ENCODE measurements around the gene SPRR4. TPM values are rescaled to one million over a fixed set of nuclear protein-coding genes. Genes with fewer than 3 reads are reported as not detected.

The SPRR4 gene
- polyA plus RNA-seq, 1 donor from 2014 or later, result not detected

DNA sequence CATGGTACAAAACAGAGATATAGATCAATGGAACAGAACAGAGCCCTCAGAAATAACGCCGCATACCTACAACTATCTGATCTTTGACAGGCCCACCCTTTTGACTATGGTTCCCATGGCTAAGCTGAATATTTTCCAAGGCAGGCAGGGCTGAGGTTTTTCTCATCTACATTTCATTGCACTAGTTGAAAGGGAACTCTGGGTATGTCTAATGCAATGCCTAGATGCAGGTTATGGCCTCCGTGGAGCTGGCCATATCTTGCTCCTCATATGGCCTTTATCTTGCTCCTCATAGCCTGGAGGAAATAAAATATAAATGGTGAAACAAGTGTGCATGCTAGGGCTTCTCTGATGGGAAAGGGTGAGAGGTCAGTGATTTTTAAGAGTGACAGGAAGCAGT lies 12.9 kb upstream of the SPRR4 start:
- Histone ChIP-seq H3K27me3 (ENCODE audit: insufficient read depth, low read depth, low read length) (no peaks in the 10 kb centered on the region), H3K4me2 (ENCODE audit: low read length) (no peak overlapping the region), H3K9me3 (ENCODE audit: low read length) (no peaks in the 10 kb centered on the region), H3K27ac (ENCODE audit: low read length) (no peak overlapping the region), H2AFZ (ENCODE audit: low read depth, low read length) (no peak overlapping the region), H3K4me3 (ENCODE audit: low read length) (no peak overlapping the region), H4K20me1 (ENCODE audit: insufficient read depth) (no peaks in the 10 kb centered on the region), H3F3A (ENCODE audit: insufficient read depth, low read length, poor library complexity, severe bottlenecking) (no peaks in the 10 kb centered on the region), H3K79me2 (replicated peaks; ENCODE audit: insufficient read depth, low read length) (no peaks in the 10 kb centered on the region), H3K36me3 (ENCODE audit: insufficient read depth, low read length) (no peaks in the 10 kb centered on the region), H3K9ac (ENCODE audit: low read length) (no peak overlapping the region), H3K9me2 (ENCODE audit: insufficient read depth, low read length) (no peaks in the 10 kb centered on the region)
- TF ChIP-seq SMC3 (conservative IDR thresholded peaks at IDR 0.05; ENCODE audit: poor library complexity) (no peak), POLR2AphosphoS5 (IDR thresholded peaks at IDR 0.05) (no peak), EP300 (conservative IDR thresholded peaks at IDR 0.05; ENCODE audit: poor library complexity, severe bottlenecking) (no peak), TAF1 (IDR thresholded peaks at IDR 0.05; ENCODE audit: low read depth) (no peak), RAD21 (conservative IDR thresholded peaks at IDR 0.05) (no peak), MXI1 (conservative IDR thresholded peaks at IDR 0.05; ENCODE audit: poor library complexity, severe bottlenecking) (no peak), EZH2 (IDR thresholded peaks at IDR 0.05; ENCODE audit: borderline replicate concordance, insufficient read depth, low read length, poor library complexity, severe bottlenecking) (no peak)
- TF ChIP-seq, protein P1, sequence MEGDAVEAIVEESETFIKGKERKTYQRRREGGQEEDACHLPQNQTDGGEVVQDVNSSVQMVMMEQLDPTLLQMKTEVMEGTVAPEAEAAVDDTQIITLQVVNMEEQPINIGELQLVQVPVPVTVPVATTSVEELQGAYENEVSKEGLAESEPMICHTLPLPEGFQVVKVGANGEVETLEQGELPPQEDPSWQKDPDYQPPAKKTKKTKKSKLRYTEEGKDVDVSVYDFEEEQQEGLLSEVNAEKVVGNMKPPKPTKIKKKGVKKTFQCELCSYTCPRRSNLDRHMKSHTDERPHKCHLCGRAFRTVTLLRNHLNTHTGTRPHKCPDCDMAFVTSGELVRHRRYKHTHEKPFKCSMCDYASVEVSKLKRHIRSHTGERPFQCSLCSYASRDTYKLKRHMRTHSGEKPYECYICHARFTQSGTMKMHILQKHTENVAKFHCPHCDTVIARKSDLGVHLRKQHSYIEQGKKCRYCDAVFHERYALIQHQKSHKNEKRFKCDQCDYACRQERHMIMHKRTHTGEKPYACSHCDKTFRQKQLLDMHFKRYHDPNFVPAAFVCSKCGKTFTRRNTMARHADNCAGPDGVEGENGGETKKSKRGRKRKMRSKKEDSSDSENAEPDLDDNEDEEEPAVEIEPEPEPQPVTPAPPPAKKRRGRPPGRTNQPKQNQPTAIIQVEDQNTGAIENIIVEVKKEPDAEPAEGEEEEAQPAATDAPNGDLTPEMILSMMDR (IDR thresholded peaks at IDR 0.05; ENCODE audit: poor library complexity, severe bottlenecking), result no peak
- TF ChIP-seq, protein P2, sequence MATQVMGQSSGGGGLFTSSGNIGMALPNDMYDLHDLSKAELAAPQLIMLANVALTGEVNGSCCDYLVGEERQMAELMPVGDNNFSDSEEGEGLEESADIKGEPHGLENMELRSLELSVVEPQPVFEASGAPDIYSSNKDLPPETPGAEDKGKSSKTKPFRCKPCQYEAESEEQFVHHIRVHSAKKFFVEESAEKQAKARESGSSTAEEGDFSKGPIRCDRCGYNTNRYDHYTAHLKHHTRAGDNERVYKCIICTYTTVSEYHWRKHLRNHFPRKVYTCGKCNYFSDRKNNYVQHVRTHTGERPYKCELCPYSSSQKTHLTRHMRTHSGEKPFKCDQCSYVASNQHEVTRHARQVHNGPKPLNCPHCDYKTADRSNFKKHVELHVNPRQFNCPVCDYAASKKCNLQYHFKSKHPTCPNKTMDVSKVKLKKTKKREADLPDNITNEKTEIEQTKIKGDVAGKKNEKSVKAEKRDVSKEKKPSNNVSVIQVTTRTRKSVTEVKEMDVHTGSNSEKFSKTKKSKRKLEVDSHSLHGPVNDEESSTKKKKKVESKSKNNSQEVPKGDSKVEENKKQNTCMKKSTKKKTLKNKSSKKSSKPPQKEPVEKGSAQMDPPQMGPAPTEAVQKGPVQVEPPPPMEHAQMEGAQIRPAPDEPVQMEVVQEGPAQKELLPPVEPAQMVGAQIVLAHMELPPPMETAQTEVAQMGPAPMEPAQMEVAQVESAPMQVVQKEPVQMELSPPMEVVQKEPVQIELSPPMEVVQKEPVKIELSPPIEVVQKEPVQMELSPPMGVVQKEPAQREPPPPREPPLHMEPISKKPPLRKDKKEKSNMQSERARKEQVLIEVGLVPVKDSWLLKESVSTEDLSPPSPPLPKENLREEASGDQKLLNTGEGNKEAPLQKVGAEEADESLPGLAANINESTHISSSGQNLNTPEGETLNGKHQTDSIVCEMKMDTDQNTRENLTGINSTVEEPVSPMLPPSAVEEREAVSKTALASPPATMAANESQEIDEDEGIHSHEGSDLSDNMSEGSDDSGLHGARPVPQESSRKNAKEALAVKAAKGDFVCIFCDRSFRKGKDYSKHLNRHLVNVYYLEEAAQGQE (IDR thresholded peaks at IDR 0.05; ENCODE audit: borderline replicate concordance), result no peak

DNA sequence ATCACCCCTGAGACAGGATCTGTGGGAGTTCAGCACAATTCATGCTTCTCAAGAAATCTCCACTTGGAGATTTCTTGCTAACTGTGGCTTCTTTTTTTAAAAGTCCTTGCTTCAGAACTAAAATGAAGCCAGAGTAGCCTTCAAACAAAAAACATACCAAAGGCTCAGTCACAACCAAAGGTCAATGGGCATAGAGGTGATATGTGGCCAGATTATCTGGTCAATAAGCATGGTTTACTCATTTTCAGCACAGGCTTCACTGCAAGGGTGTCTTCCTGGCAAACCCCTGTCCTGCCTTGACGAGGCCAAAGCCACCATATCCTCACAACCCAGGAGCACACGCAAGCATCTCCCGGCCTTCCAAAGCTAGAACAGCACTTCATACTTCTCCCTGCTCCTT lies 11.2 kb upstream of the SPRR4 start:
- no peaks in the 10 kb centered on the region for H3F3A ChIP-seq (ENCODE audit: insufficient read depth, low read length, poor library complexity, severe bottlenecking)
- no peak overlapping the region for H2AFZ ChIP-seq (ENCODE audit: low read depth, low read length)
- H4K20me1 ChIP-seq (ENCODE audit: insufficient read depth), result no peaks in the 10 kb centered on the region
- no peaks in the 10 kb centered on the region for H3K27me3 ChIP-seq (ENCODE audit: insufficient read depth, low read depth, low read length)
- no peak overlapping the region for H3K27ac ChIP-seq (ENCODE audit: low read length)
- H3K79me2 ChIP-seq (replicated peaks; ENCODE audit: insufficient read depth, low read length), result no peaks in the 10 kb centered on the region
- H3K36me3 ChIP-seq (ENCODE audit: insufficient read depth, low read length), result no peaks in the 10 kb centered on the region
- TF ChIP-seq, protein P2 (IDR thresholded peaks at IDR 0.05; ENCODE audit: borderline replicate concordance), result no peak
- TF ChIP-seq EP300 (conservative IDR thresholded peaks at IDR 0.05; ENCODE audit: poor library complexity, severe bottlenecking) (no peak), SMC3 (conservative IDR thresholded peaks at IDR 0.05; ENCODE audit: poor library complexity) (no peak)
- no peaks in the 10 kb centered on the region for H3K9me2 ChIP-seq (ENCODE audit: insufficient read depth, low read length)
- H3K4me2 ChIP-seq (ENCODE audit: low read length), result no peak overlapping the region
- H3K9me3 ChIP-seq (ENCODE audit: low read length), result no peaks in the 10 kb centered on the region
- H3K4me3 ChIP-seq (ENCODE audit: low read length), result no peak overlapping the region
- no peak overlapping the region for H3K9ac ChIP-seq (ENCODE audit: low read length)
